Glomerular endothelial cell (primary cell): ENCODE data around the gene DAB1. TPM values are rescaled to one million over a fixed set of nuclear protein-coding genes. Genes with fewer than 3 reads are reported as not detected.

Experiments used
- DNase-seq: peaks from one replicate; pipeline ENCODE4 v3.0.0-alpha.2; 2011; ENCODE audit warnings: low read depth, low spot score; ENCODE audit errors: extremely low read depth
- total RNA-seq: library from RNA; depleted of rRNA; stranded (reverse); fragments of >200 nt; gene quantifications from 2 replicates; pipeline ENCODE4 v1.2.3, GENCODE V29; 2015

Gene DAB1
- total RNA-seq, 1 donor from 2014 or later: 0.18 TPM

DNA sequence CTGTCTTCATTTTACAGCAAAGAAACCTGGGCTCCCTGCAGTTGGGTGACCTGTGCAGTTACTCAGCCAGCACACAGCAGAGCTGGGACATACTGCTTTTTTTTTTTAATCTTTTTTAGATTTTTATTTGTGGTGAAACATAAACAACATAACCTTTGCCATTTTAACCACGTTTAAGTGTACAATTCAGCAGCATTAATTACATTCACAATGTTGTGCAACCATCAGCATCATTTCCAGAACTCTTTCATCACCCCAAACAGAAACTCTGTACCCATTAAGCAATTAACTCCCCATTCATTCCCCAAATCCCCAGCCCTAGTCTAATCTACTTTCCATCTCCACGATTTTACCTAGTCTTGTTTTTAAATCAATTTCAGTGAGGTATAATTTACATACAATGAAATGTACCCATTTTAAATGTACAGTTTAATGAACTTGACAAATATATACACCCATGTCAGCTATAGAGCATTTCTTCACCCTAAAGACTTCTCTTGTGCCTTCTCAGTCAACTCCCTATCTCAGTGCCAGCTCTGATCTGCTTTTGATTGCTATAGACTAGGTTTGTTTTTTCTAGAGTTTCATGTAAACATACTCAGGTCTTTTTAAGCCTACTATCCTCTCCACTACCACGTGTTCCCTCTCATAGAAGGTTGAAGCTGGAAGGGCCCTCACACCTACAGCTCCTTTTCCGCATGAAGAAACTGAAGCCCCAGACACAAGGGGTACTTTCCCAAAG, 420.3 kb downstream of the DAB1 start:
- no peak for DNase-seq

DNA sequence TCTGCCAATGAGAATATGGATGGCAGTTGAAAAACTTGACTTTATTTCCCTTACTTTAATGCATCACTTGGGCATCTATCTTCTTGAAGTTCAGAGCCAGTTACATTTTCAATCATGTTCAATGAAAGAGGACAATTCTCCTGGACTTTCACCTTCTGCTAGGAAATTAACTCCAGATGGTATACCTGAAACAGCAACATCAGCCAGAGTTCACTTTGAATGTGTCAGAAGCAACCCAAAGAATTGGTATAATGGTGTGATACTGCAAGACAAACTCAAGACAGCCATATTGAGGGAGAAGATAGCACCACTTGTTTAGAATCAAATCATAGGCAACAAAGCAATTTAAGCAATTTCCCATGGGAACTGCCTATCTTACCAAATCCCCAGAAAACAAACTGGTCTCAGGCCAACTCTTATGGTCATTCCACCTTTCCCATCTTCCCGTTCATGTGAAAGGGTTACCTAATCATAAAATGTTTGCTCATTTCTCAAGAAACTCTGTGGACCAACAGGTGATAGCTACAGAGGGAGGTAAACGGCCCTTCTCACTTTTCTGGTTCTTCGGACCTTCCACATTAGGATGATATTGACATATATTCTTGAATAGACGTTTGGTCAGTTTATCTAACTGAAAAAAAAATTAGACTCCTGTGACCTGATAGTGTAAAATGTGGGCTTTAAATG, 428.3 kb downstream of the DAB1 start:
- no peak for DNase-seq

DNA sequence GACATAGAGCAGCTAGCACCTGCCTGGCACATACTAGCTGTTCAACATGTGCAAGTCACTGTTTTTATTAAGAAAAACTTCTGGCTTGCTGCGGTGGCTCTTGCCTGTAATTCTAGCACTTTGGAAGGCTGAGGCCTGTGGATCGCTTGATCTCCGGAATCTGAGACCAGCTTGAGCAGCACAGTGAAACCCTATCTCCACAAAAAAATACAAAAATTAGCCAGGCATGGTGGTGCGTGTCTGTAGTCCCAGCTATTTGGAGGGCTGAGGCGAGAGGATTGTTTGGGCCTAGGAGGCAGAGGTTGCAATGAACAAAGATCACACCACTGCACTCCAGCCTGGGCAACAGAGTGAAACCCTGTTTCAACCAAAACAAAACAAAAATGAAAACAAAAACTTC, 430.4 kb downstream of the DAB1 start:
- no peak for DNase-seq

DNA sequence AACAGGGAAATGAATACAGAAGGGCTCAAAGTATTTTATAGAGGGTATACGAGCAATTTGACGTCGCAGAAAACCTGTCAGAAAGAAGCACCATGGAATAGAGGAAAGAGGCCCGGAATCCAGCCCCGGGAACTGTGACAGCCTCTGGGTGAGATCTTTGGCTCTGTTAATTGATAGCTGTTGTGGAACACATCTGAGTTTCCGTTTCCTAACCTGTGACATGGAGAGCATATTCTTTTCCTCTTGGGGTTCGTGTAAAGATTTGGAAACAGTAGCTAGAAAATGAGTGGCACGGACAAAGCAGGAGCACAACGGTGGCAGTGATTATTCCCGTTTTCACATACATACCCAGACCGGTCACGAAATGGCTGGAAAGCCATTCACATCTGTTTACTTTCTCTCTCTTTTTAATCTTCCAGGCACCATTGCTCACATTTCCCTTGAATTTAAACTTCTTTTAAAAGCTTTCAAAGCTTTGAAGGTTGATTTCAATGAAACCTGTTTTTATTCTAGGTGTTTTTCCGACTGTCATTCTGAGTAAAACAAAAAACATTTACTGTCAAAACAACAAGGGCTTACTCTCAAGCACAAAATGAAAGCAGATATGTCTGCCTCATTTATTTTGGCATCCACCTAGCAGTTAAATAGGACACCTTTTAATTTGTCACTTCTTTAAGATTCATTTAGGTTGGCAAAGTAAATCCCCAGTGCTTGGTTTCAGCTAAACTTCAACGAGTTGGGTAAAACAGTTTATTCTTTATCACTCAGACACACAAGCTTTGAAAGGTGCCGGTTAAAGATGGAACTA, 431.3 kb downstream of the DAB1 start:
- DNase-seq: no peak

DNA sequence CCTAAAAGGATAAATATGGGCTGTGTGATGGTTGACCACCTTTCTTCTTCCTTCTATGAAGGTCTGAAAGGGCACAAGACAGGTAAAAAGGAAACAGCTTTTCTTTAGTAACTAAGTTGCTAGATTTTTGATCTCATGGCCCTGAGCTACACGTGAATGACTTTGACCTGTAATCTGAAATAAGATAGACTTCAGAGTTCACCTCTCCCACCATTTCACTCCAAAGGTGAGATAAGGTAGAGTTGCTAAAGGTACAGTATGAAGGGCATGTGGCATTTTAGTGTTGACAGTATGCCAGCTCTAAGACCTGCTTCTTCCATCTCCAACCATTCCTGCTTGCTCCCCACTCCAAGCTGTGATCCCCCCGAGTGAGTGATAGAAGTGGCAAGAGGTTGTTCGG, 432.3 kb downstream of the DAB1 start:
- no peak for DNase-seq

DNA sequence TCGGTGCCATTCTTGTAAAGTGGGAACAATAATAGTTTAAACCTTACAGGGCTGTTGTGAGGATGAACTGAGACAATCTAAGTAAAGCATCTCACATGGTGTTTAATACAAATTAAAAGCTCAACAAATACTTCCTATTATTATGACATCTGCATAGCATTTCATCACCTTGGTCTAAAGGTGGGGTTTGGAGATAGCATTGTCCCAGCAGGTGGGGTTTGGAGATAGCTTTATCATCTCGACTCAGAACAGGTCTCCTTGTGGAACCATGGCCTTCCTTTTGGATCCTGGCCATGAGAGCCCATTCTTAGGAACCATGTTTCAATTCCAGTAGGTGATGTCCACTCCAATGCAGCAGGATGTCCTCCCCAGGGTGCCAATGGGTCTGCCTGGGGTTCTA, 437.5 kb downstream of the DAB1 start:
- no peak for DNase-seq

- no peak for DNase-seq
These were observed 438.0 kb downstream of the DAB1 start for GRCh38 chr1:56985857-56986256.

DNA sequence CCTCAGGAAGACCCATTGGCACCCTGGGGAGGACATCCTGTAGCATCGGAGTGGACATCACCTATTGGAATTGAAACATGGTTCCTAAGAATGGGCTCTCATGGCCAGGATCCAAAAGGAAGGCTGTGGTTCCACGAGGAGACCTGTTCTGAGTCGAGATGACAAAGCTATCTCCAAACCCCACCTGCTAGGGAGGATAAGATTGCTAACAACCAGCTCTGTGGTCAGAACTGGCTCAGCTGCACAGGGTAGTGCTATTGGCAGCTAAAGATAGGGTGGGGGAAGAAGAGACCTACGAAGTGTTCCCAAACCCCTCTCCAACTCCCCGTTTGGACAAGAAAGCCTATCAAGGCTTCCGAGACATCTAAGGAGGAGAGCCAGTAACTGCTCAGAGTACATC, 440.4 kb downstream of the DAB1 start:
- no peak for DNase-seq

- DNase-seq: no peak
These were observed 443.7 kb downstream of the DAB1 start for GRCh38 chr1:56979986-56980755.

GRCh38 chr1:56978819-56979218, 445.0 kb downstream of the DAB1 start:
- no peak for DNase-seq

GRCh38 chr1:56977910-56978309, 445.9 kb downstream of the DAB1 start:
- no peak for DNase-seq

DNA sequence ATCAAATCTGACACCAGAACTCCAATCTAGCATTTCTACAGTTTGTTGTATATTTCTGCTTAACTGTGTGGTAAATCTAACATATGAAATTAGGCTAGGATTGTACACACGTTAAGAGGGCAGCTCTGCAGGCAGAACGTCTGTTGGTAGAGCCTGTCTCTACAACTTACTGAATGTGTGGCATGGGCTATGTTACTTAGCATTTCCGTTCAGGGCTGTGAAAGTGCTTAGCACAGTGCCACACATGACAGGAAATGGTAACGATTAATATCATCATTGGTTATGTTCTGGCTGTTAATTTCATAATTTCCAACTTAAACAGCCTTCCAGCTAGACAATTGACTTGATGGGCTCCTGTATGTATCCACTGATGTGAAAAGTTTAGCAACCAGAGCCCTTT, 448.4 kb downstream of the DAB1 start:
- no peak for DNase-seq

DNA sequence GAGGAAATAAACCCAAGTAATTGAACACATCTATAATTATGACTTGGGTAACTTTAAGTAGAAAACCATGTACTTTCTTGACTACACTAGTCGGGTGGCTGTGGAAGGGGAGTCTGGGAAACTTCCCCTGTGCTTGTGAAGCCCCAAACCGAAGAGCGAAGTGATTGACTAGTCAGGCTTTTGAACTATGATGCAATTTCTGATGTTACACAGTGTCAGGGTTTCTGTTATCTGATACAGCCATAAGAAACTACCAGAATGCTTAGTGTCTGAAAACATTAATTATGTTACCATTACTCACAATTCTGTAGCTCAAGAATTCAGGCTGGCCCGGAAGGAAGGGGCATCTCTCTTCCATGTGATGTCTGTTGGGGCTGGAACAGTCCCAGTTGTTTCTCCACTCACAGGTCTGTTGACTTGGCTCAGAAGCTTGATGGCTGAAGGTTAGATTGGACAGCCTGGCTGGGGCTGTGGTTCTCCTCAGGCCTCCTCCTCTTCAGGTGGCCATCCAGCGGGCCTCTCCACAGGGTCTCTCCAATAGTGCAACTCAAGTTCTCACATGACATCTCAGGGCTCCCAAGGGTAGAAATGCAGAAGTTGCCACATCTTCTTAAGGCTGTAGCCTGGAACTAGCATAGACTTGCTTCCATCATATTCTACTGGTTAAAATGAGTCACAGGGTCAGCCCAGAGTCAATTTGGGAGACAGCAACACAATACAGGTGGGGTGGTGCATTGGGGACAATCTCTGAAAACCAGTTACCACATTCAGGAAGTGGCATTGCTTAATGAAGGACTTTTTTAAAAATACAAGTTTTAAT, 449.7 kb downstream of the DAB1 start:
- no peak for DNase-seq

- no peak for DNase-seq
These were observed 450.9 kb downstream of the DAB1 start for GRCh38 chr1:56972976-56973375.

DNA sequence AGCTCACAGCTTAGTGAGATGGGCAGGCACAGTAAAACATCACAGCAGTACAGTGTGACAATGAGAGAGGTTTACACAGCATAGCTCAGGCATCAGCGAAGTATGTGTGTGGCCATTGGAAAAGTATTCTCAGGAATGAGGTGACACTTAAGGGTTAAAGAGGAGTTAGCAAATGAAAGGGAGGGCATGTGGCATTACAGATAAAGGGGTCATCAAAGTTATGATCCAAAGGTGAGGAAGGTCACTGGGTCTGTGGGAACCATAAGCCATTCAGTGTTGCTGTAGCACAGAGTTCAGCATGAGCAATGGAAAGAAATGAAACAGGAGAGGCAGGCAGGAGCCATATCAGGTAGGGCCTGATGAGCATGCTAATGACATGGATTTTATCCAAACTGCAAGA, 453.6 kb downstream of the DAB1 start:
- DNase-seq: no peak

DNA sequence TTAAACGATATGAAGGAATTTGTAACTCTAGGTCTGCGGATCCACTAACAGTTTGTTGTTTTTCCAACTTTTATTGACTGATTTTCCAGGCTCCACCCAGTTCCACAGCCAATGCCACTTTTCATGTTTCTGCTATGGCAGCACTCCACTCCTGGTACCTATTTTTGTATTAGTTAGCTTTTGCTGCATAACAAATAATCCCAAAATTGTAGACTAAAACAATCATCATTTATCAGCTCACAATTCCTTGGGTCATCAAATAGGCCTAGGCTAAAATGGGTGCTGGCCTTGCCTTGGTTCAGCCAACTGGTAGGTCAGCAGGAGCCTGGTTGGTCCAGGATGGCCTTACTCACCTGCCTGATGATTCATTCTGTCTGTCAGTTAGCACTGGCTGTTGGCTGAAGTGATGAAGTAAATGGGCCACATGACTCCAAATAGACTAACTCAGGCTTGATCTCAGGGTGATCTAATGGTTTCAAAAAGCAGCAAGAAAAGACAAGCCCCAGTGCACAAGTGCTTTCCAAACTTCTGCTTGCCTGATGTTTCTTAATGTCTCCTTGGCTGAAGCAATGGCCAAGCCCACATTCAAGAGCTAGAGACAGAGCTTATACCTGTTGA, 454.9 kb downstream of the DAB1 start:
- no peak for DNase-seq

DNA sequence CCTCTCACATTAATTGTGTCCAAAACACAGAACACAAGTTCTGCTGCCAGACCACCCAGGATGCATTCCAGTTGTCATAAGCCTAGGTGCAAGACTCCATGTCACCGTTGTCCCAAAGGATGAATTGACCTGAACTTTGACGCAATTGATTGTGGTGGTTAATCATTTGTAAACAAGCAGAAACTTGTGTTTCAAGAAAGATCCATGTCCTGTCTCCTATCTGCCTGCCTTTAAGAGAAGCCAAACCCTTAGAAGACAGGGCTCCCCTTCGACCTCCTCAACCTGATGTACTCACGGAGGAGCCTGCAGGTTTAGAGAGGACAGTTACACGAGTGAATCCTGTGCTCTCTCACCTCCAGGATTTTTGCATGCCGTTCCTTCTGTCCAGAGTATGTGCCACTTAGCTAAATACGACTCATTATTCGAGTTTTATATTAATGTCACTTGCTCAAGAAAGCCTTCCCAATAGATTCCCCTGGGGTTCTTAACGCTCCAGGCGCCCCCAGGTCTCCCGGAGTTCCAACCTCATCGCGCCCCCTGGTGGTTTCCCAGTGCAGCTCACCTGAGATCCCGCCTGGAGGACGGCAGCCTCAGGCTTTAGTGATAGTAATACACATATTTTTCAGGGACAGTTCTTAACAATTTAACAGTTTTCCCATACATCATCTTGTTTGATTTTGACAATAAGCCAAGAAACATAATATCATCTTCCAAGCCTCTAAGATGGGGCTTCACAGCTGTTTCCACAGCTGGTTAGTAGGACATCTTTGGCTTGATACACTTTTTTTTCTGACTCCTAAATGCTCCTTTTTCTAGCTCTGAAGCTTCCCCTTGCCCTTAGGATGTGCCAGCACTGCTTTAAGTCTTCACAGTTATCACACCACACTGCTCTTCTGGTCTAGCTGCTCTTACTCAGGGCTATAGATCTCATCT, 455.7 kb downstream of the DAB1 start:
- DNase-seq: no peak

- no peak for DNase-seq
These were observed 456.5 kb downstream of the DAB1 start for GRCh38 chr1:56967355-56967754.

DNA sequence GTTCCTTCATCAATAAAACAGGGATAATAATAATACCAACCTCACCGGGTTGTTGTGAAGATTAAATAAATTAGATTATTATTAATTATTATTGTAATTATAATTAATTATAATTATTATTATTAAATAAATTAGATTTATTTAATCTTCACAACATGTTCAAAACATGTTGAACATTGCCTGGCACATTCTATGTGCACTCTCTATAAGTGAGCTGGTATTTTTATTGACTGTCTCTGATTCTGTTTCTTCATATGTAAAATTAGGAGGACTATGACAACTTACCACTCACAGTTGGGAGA, 457.2 kb downstream of the DAB1 start:
- no peak for DNase-seq
